Astrocyte of the cerebellum (primary cell): ENCODE measurements around the gene H2BK1.

ENCODE experiments used
- DNase-seq: peaks from one replicate; pipeline ENCODE4 v3.0.0-alpha.2; 2011; ENCODE audit warnings: low read depth
- H3K4me3 ChIP-seq: 2 replicates; pipeline ENCODE4 v1.5.1; 2011; ENCODE audit warnings: mild to moderate bottlenecking, low read depth, low read length, moderate library complexity
- CTCF ChIP-seq: IDR thresholded peaks from 2 replicates; pipeline ENCODE4 v1.5.1; 2012; ENCODE audit warnings: low read length, low read depth, moderate library complexity, mild to moderate bottlenecking; ENCODE audit errors: missing control alignments
- in situ Hi-C: cut with HindIII; loops from 2 replicates; pipeline ENCODE4 v1.10.0; 2017; ENCODE audit warnings: low sequenced_read_pairs

H2BK1 gene

GRCh38 chr7:151249034-151249731 is 38.9 kb upstream of the H2BK1 start:
- no peak for TF ChIP-seq CTCF
- in situ Hi-C loops = no loop called here
- no peak for DNase-seq
- H3K4me3 ChIP-seq = peak overlapping the region; percentile 84

GRCh38 chr7:151248346-151249033 is 38.2 kb upstream of the H2BK1 start, which contains the start of gene SMARCD3:
SMARCD3 (minus strand) TSS chr7:151248694; CDS start chr7:151248562, 132 bp downstream.
- H3K4me3 ChIP-seq = peak within 1 kb of the TSS; percentile 84
- DNase-seq = peak; percentile 40
- in situ Hi-C loops = no loop called here
- TF ChIP-seq CTCF = no peak

- in situ Hi-C loops = no loop called here
- no peak for TF ChIP-seq CTCF
- H3K4me3 ChIP-seq = peak overlapping the region; percentile 84
- no peak for DNase-seq
Measured at GRCh38 chr7:151247611-151248345, 37.5 kb upstream of the H2BK1 start.

GRCh38 chr7:151246851-151247580 is 36.7 kb upstream of the H2BK1 start:
- no peak for DNase-seq
- TF ChIP-seq CTCF = no peak
- in situ Hi-C loops = no loop called here
- H3K4me3 ChIP-seq = peak overlapping the region; percentile 84

- H3K4me3 ChIP-seq = peak overlapping the region; percentile 84
- no peak for TF ChIP-seq CTCF
- no peak for DNase-seq
- in situ Hi-C loops = no loop called here
Measured at GRCh38 chr7:151246102-151246850, 36.0 kb upstream of the H2BK1 start.
